ENCODE data around the gene IPPK.

The IPPK gene

DNA sequence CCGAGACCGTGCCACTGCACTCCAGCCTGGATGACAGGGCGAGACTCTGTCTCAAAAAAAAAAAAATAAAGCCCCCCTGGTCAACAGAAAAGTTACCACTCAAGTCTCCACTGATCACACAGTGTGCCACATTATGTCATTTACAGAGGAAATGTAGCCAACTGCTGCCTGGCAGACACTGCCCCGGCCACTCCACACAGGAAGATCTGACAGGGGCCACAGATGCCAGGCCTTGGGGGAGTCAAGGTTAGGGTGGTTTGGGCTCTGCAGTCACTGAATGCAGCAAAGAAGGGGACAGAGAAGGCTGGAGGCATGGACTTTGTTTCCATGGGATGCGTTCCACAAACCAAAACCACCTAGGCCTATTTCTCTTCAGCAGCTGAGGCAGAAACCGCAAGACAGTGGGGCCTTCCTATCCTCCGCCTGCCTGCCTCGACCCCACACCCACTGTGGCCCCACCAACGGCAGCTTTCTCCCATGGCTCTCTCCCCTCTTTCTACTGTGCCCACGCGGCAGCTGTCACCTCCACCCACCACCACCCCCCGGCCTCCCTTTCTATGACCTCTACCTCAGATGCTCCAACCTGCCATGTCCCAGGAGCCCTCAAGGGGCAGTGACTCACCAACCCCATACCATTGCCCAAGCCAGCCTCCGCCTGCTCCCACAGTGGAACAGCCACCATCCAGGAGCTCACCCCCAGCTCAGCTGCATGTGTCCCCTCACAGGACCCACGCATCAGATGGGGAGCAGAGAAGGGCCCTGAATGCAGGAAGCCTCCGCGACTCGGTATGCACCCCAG lies 12.4 kb downstream of the IPPK start:
- DNase-seq (ENCODE audit: insufficient read length, low spot score), result no peak

GRCh38 chr9:92656537-92656925 lies 13.4 kb downstream of the IPPK start:
- FAIRE-seq, result no peak
- DNase-seq (ENCODE audit: insufficient read length, low spot score), result no peak
- TF ChIP-seq, protein P1, sequence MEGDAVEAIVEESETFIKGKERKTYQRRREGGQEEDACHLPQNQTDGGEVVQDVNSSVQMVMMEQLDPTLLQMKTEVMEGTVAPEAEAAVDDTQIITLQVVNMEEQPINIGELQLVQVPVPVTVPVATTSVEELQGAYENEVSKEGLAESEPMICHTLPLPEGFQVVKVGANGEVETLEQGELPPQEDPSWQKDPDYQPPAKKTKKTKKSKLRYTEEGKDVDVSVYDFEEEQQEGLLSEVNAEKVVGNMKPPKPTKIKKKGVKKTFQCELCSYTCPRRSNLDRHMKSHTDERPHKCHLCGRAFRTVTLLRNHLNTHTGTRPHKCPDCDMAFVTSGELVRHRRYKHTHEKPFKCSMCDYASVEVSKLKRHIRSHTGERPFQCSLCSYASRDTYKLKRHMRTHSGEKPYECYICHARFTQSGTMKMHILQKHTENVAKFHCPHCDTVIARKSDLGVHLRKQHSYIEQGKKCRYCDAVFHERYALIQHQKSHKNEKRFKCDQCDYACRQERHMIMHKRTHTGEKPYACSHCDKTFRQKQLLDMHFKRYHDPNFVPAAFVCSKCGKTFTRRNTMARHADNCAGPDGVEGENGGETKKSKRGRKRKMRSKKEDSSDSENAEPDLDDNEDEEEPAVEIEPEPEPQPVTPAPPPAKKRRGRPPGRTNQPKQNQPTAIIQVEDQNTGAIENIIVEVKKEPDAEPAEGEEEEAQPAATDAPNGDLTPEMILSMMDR (IDR thresholded peaks at IDR 0.05; ENCODE audit: insufficient read depth, missing control alignments), result no peak

More for the DNA sequence above, 12.4 kb downstream of the IPPK start:
- TF ChIP-seq, protein P1 (IDR thresholded peaks at IDR 0.05; ENCODE audit: insufficient read depth, missing control alignments), result no peak
- FAIRE-seq, result no peak

- DNase-seq (ENCODE audit: insufficient read length, low spot score), result no peak
- no peak for FAIRE-seq
- TF ChIP-seq, protein P1 (IDR thresholded peaks at IDR 0.05; ENCODE audit: insufficient read depth, missing control alignments), result no peak
Observed at GRCh38 chr9:92655896-92656536, 13.9 kb downstream of the IPPK start.

DNA sequence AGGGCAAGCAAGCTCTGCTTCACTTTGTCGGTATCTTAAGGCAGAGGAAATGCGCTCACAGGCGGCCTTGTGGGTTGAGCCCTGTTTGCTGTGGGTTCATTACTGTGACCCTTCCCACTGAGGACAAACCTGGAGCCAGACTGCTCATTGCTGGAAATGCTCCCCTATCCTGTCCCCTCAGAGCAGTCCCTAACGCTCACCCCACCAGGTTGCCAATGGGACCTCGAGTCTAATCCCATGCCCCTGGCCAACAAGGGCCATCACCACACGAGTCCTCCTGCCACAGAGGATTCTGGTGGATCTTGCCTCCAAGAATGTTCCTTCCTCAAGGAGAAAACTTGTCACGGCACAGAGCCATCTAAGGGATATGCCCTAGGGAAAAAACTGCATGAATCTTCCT lies 14.6 kb downstream of the IPPK start:
- DNase-seq (ENCODE audit: insufficient read length, low spot score) (no peak), FAIRE-seq (no peak)
- TF ChIP-seq, protein P1 (IDR thresholded peaks at IDR 0.05; ENCODE audit: insufficient read depth, missing control alignments), result no peak

- FAIRE-seq (no peak), DNase-seq (ENCODE audit: insufficient read length, low spot score) (no peak)
Observed at GRCh38 chr9:92654481-92655301, 15.2 kb downstream of the IPPK start.

GRCh38 chr9:92652461-92652860 lies 17.5 kb downstream of the IPPK start:
- DNase-seq (ENCODE audit: insufficient read length, low spot score) (no peak), FAIRE-seq (no peak)
- TF ChIP-seq, protein P1 (IDR thresholded peaks at IDR 0.05; ENCODE audit: insufficient read depth, missing control alignments), result no peak

More at GRCh38 chr9:92654481-92655301, 15.2 kb downstream of the IPPK start:
- TF ChIP-seq, protein P1 (IDR thresholded peaks at IDR 0.05; ENCODE audit: insufficient read depth, missing control alignments), result no peak
